ENCODE results near the gene IFNGR1. TPM values are rescaled to one million over a fixed set of nuclear protein-coding genes. Genes with fewer than 3 reads are reported as not detected.

Gene IFNGR1
- polyA plus RNA-seq, 2 of the 4 experiments (the other 2 are of a cell fraction) = 31.2 to 54.9 TPM

DNA sequence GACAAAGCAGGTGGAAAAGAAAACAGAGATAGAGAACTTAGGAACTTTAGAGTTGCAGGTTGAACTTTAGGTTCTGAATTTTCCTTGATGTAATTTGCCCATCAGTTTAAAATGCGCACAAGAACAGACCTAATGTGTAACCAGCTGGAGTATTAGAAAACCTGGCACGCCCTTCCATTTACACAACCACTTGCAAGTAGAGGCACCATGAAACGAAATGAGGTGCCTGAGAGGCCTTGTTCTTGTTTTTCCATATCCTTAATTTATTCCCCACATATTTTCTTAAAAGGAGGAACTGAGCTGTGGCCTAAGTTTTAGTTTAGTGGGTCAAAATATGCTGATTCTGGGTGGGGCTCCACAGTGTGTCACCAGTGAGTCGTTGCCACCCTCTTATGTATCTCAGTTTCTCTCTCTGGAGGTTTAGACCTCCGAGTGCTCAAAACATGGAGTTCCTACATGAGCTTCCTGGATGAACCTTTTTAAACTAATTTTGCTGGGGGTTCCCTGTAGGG is 28.5 kb downstream of the IFNGR1 start:
- H3K4me1 ChIP-seq = no peaks in the 10 kb centered on the region
- no peak overlapping the region for H3K4me3 ChIP-seq
- no peak overlapping the region for H3K27ac ChIP-seq
- 49% methylated on average over 5 of the region's 5 CpGs for WGBS (ENCODE audit: missing lambda C conversion rate)
- ChIA-PET CTCF (interaction anchor here (1.2 kb wide), 1 partner anchor 124 kb away, joined by 3 read pairs; no protein-coding TSS in a partner anchor), POLR2A (no interaction called here)
- TF ChIP-seq JUNB (IDR thresholded peaks at IDR 0.05) (no peak), NPAS2 (CRISPR knock-in tag; IDR thresholded peaks at IDR 0.05; ENCODE audit: borderline replicate concordance) (no peak), RCOR1 (IDR thresholded peaks at IDR 0.05; ENCODE audit: low read depth, low read length) (no peak), HOXB5 (CRISPR knock-in tag; IDR thresholded peaks at IDR 0.05) (no peak), RARB (CRISPR knock-in tag; IDR thresholded peaks at IDR 0.05) (no peak), MYC (IDR thresholded peaks at IDR 0.05; ENCODE audit: borderline replicate concordance, low read length) (no peak), FOSL2 (IDR thresholded peaks at IDR 0.05) (no peak), FOSL2 (CRISPR knock-in tag; IDR thresholded peaks at IDR 0.05) (no peak), POLR2AphosphoS2 (conservative IDR thresholded peaks at IDR 0.05; ENCODE audit: low read length) (no peak)
- TF ChIP-seq, protein P1, sequence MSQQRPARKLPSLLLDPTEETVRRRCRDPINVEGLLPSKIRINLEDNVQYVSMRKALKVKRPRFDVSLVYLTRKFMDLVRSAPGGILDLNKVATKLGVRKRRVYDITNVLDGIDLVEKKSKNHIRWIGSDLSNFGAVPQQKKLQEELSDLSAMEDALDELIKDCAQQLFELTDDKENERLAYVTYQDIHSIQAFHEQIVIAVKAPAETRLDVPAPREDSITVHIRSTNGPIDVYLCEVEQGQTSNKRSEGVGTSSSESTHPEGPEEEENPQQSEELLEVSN (IDR thresholded peaks at IDR 0.05; ENCODE audit: borderline replicate concordance, low read depth) = no peak
- ATAC-seq (no peak), FAIRE-seq (no peak), DNase-seq (ENCODE audit: low read depth in 1 of 2, low spot score in 1 of 2) (no peak)
- no peak overlapping the region for H3K4me2 ChIP-seq
- peaks cover 15% of the 10 kb centered on the region for H3K9me3 ChIP-seq

DNA sequence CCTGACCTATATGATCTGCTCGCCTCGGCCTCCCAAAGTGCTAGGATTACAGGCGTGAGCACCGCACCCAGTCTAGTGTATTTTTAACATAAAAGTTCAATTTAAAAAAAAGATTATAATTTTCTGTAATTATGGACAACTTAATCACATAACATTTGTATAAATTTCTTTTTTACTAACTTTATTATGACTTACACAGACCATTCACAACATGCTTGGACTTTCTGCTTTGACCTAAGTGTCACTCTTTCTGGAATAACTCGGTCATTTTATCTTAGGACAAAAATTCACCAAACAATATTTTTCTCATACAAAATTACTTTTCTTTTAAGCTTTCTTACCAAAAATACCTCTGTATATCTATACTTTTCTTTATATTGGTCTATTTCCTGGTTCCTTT is 30.3 kb downstream of the IFNGR1 start:
- ChIA-PET POLR2A (no interaction called here), CTCF (no interaction called here)
- Histone ChIP-seq H3K4me3 (no peak overlapping the region), H3K27ac (no peak overlapping the region), H3K4me2 (no peak overlapping the region), H3K4me1 (no peaks in the 10 kb centered on the region), H3K9me3 (peaks cover 19% of the 10 kb centered on the region)
- DNase-seq (ENCODE audit: low read depth in 1 of 2, low spot score in 1 of 2) (peak in 1 of 2 experiments; percentile 38), ATAC-seq (no peak), FAIRE-seq (no peak)
- peak; percentile 91 for TF ChIP-seq ZFP36 (IDR thresholded peaks at IDR 0.05; ENCODE audit: borderline replicate concordance, partially characterized antibody)
- TF ChIP-seq, protein P2, sequence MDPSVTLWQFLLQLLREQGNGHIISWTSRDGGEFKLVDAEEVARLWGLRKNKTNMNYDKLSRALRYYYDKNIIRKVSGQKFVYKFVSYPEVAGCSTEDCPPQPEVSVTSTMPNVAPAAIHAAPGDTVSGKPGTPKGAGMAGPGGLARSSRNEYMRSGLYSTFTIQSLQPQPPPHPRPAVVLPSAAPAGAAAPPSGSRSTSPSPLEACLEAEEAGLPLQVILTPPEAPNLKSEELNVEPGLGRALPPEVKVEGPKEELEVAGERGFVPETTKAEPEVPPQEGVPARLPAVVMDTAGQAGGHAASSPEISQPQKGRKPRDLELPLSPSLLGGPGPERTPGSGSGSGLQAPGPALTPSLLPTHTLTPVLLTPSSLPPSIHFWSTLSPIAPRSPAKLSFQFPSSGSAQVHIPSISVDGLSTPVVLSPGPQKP (IDR thresholded peaks at IDR 0.05; ENCODE audit: low read depth, low read length) = no peak
- 33% methylated on average over 5 of the region's 5 CpGs for WGBS (ENCODE audit: missing lambda C conversion rate)

DNA sequence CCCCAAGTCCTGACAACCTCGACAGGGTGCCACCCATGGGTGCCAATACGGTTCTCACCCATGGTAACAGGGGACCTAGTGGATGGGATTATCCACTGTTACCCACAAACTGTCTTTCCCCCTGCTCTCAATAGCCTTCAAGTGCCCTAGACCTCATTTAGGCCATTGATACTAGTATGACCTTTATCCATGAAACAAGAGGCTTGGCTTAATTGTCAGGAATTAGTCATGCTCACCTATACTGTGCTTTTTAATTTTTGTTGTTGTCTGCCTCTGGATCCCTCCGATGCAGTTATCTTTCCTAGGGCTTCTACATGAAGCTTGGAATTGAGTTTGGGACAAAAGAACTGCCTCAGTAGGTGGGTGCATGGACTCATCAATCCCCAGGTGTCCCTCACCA is 33.9 kb downstream of the IFNGR1 start:
- ChIA-PET CTCF (no interaction called here), POLR2A (no interaction called here)
- H3K4me3 ChIP-seq = no peak overlapping the region
- no peak overlapping the region for H3K4me2 ChIP-seq
- FAIRE-seq = no peak
- WGBS (ENCODE audit: missing lambda C conversion rate) = 11% methylated on average over 3 of the region's 3 CpGs
- TF ChIP-seq, protein P3, sequence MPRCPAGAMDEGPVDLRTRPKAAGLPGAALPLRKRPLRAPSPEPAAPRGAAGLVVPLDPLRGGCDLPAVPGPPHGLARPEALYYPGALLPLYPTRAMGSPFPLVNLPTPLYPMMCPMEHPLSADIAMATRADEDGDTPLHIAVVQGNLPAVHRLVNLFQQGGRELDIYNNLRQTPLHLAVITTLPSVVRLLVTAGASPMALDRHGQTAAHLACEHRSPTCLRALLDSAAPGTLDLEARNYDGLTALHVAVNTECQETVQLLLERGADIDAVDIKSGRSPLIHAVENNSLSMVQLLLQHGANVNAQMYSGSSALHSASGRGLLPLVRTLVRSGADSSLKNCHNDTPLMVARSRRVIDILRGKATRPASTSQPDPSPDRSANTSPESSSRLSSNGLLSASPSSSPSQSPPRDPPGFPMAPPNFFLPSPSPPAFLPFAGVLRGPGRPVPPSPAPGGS (IDR thresholded peaks at IDR 0.05) = no peak
- TF ChIP-seq JUNB (IDR thresholded peaks at IDR 0.05) = no peak
- no peak for TF ChIP-seq KDM5A (IDR thresholded peaks at IDR 0.05)
- no peak for TF ChIP-seq ZC3H11A (IDR thresholded peaks at IDR 0.05)
- no peak for TF ChIP-seq MAZ (IDR thresholded peaks at IDR 0.05; ENCODE audit: borderline replicate concordance, low read depth, low read length)
- TF ChIP-seq SMC3 (IDR thresholded peaks at IDR 0.05) = no peak
- no peak for TF ChIP-seq CEBPB (IDR thresholded peaks at IDR 0.05)
- no peak for TF ChIP-seq EP300 (IDR thresholded peaks at IDR 0.05)
- no peak for TF ChIP-seq FOXS1 (CRISPR knock-in tag; IDR thresholded peaks at IDR 0.05)
- TF ChIP-seq, protein P4, sequence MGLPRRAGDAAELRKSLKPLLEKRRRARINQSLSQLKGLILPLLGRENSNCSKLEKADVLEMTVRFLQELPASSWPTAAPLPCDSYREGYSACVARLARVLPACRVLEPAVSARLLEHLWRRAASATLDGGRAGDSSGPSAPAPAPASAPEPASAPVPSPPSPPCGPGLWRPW (IDR thresholded peaks at IDR 0.05) = no peak
- TF ChIP-seq EHF (CRISPR knock-in tag; IDR thresholded peaks at IDR 0.05) = no peak
- TF ChIP-seq ZSCAN20 (CRISPR knock-in tag; IDR thresholded peaks at IDR 0.05) = no peak
- TF ChIP-seq HOXB5 (CRISPR knock-in tag; IDR thresholded peaks at IDR 0.05) = no peak
- TF ChIP-seq SREBF2 (IDR thresholded peaks at IDR 0.05) = no peak
- no peak for TF ChIP-seq PHF8 (IDR thresholded peaks at IDR 0.05; ENCODE audit: borderline replicate concordance, low read depth)
- TF ChIP-seq HOXA7 (CRISPR knock-in tag; IDR thresholded peaks at IDR 0.05) = no peak
- TF ChIP-seq, protein P5, sequence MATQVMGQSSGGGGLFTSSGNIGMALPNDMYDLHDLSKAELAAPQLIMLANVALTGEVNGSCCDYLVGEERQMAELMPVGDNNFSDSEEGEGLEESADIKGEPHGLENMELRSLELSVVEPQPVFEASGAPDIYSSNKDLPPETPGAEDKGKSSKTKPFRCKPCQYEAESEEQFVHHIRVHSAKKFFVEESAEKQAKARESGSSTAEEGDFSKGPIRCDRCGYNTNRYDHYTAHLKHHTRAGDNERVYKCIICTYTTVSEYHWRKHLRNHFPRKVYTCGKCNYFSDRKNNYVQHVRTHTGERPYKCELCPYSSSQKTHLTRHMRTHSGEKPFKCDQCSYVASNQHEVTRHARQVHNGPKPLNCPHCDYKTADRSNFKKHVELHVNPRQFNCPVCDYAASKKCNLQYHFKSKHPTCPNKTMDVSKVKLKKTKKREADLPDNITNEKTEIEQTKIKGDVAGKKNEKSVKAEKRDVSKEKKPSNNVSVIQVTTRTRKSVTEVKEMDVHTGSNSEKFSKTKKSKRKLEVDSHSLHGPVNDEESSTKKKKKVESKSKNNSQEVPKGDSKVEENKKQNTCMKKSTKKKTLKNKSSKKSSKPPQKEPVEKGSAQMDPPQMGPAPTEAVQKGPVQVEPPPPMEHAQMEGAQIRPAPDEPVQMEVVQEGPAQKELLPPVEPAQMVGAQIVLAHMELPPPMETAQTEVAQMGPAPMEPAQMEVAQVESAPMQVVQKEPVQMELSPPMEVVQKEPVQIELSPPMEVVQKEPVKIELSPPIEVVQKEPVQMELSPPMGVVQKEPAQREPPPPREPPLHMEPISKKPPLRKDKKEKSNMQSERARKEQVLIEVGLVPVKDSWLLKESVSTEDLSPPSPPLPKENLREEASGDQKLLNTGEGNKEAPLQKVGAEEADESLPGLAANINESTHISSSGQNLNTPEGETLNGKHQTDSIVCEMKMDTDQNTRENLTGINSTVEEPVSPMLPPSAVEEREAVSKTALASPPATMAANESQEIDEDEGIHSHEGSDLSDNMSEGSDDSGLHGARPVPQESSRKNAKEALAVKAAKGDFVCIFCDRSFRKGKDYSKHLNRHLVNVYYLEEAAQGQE (IDR thresholded peaks at IDR 0.05) = no peak
- no peak for TF ChIP-seq MYC (IDR thresholded peaks at IDR 0.05; ENCODE audit: borderline replicate concordance, low read length)
- no peak for TF ChIP-seq KDM1A (IDR thresholded peaks at IDR 0.05; ENCODE audit: low read depth)
- no peak for TF ChIP-seq RCOR1 (IDR thresholded peaks at IDR 0.05; ENCODE audit: low read depth, low read length)
- peaks cover 26% of the 10 kb centered on the region for H3K9me3 ChIP-seq
- no peak overlapping the region for H3K27ac ChIP-seq
- no peak for ATAC-seq
- H3K4me1 ChIP-seq = no peaks in the 10 kb centered on the region
- DNase-seq (ENCODE audit: low read depth in 1 of 2, low spot score in 1 of 2) = no peak
